Transverse colon (tissue), 4 donors: ENCODE measurements around the gene MSI1.

Source experiments
- EP300 ChIP-seq: sonication (generic); formaldehyde crosslinking; IDR thresholded peaks from one replicate; pipeline ENCODE4 v1.6.1; 2017; ENCODE audit warnings: antibody characterized with exemption, low read depth
- POLR2A ChIP-seq: fragments of 450-650 bp; IDR thresholded peaks from one replicate; pipeline ENCODE4 v1.6.1; 2016; ENCODE audit warnings: antibody characterized with exemption, mild to moderate bottlenecking, moderate library complexity
- POLR2AphosphoS5 ChIP-seq, 3 donors: sonication (generic); formaldehyde crosslinking; IDR thresholded peaks; one replicate each; pipeline ENCODE4 v1.6.1; 2016; ENCODE audit warnings: antibody characterized with exemption in 3 of 3
- TF ChIP-seq, protein P1 (sequence below), 5 experiments: fragments of 200-600 bp in 3 of 5; fragments of 450-650 bp in 2 of 5; sonication (generic) in 3 of 5; IDR thresholded peaks; 1 replicate in 2 of 5; 2 replicates in 3 of 5; pipeline ENCODE4 v1.5.1; 2016 to 2017; ENCODE audit warnings: antibody characterized with exemption in 5 of 5, inconsistent platforms in 3 of 5, mild to moderate bottlenecking in 2 of 5, moderate library complexity in 1 of 5

DNA sequence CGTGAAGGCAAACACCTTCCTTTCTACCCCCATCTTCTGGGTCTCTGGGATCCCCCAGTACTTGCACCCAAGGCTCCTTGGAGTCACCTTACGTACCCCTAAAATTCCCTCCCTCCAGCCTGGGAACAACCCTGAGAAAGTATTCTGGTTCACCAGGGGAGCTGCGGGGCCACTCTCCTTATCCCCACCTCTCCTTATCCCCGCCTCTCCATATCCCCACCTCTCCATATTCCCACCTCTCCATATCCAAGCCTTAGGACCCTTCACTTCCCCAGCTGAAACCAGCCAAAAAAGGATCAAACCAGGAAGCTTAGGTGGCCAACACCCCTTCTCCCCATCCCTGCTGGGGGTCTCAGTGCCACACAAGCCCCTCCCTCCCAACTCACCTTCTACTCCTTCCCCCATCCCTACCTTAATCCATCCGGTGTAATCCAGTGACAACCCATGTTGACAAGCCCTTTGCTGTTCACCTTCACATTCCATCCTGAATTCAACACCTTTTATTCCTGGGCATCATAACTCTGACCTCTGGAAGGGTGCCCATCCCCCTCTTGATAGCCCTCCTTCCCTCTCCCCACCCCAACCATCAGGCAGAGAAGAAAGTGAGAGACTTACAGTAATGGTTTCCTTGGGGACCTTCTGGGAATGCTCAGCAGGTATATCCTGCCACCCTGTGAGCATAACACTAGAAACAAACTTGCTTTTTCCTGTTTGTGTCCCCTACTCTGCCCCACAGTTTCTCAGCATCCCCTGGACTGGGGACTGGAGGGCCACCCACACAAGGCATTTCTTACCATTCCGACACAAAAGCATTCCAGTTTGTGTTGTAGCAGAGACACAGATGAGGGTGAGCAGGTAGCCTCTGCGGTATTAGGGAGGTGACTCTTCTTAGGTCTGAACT, 1.6 kb upstream of the MSI1 start:
- TF ChIP-seq POLR2AphosphoS5 (IDR thresholded peaks at IDR 0.05) (no peak), POLR2A (no peak), EP300 (no peak)
- TF ChIP-seq, protein P1, sequence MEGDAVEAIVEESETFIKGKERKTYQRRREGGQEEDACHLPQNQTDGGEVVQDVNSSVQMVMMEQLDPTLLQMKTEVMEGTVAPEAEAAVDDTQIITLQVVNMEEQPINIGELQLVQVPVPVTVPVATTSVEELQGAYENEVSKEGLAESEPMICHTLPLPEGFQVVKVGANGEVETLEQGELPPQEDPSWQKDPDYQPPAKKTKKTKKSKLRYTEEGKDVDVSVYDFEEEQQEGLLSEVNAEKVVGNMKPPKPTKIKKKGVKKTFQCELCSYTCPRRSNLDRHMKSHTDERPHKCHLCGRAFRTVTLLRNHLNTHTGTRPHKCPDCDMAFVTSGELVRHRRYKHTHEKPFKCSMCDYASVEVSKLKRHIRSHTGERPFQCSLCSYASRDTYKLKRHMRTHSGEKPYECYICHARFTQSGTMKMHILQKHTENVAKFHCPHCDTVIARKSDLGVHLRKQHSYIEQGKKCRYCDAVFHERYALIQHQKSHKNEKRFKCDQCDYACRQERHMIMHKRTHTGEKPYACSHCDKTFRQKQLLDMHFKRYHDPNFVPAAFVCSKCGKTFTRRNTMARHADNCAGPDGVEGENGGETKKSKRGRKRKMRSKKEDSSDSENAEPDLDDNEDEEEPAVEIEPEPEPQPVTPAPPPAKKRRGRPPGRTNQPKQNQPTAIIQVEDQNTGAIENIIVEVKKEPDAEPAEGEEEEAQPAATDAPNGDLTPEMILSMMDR (IDR thresholded peaks at IDR 0.05): no peak
